Measurements from ENCODE around the gene REXO4. TPM values are rescaled to one million over a fixed set of nuclear protein-coding genes. Genes with fewer than 3 reads are reported as not detected.

Gene REXO4
- total and polyA plus RNA-seq, 9 of the 15 experiments (the other 6 are each of a cell fraction or from before 2014, with no cell fraction given): 3.4 to 72.9 (median 31.1) TPM

GRCh38 chr9:133459476-133460404, 41.9 kb upstream of the REXO4 start, which contains the start of gene CACFD1 (continued):
- TF ChIP-seq HSF4 (CRISPR knock-in tag; IDR thresholded peaks at IDR 0.05; ENCODE audit: borderline replicate concordance) (no peak), THAP7 (CRISPR knock-in tag; IDR thresholded peaks at IDR 0.05) (no peak), ZNF395 (CRISPR knock-in tag; IDR thresholded peaks at IDR 0.05) (no peak), STAG1 (CRISPR knock-in tag; IDR thresholded peaks at IDR 0.05; ENCODE audit: borderline replicate concordance) (no peak), POLR2H (tag; IDR thresholded peaks at IDR 0.05; ENCODE audit: low read depth) (no peak), SMARCA4 (IDR thresholded peaks at IDR 0.05) (no peak), KHSRP (IDR thresholded peaks at IDR 0.05) (no peak), SOX6 (IDR thresholded peaks at IDR 0.05) (no peak), JUN (IDR thresholded peaks at IDR 0.05; ENCODE audit: borderline replicate concordance, low read depth, low read length) (no peak; the same call in 1 of the 2 replicates), JUN (CRISPR knock-in tag; IDR thresholded peaks at IDR 0.05; ENCODE audit: borderline replicate concordance) (no peak), TRIM28 (IDR thresholded peaks at IDR 0.05) (no peak), KLF6 (CRISPR knock-in tag; IDR thresholded peaks at IDR 0.05; ENCODE audit: borderline replicate concordance) (no peak), PRMT5 (CRISPR knock-in tag; IDR thresholded peaks at IDR 0.05) (no peak), ARID2 (IDR thresholded peaks at IDR 0.05) (no peak), SMARCE1 (IDR thresholded peaks at IDR 0.05) (no peak), TAF9B (IDR thresholded peaks at IDR 0.05; ENCODE audit: partially characterized antibody) (no peak), KAT8 (IDR thresholded peaks at IDR 0.05; ENCODE audit: low read depth) (no peak), NFIC (IDR thresholded peaks at IDR 0.05) (peak; percentile 44), PURB (CRISPR knock-in tag; IDR thresholded peaks at IDR 0.05; ENCODE audit: low read depth) (no peak), DMBX1 (CRISPR knock-in tag; IDR thresholded peaks at IDR 0.05; ENCODE audit: borderline replicate concordance) (no peak), CBX1 (IDR thresholded peaks at IDR 0.05; ENCODE audit: low read depth) (no peak), RHOXF2B (CRISPR knock-in tag; conservative IDR thresholded peaks at IDR 0.05) (no peak), GATA2 (CRISPR knock-in tag; IDR thresholded peaks at IDR 0.05) (no peak), RBBP5 (IDR thresholded peaks at IDR 0.05; ENCODE audit: borderline replicate concordance, insufficient read depth, low read length, poor library complexity, severe bottlenecking) (no peak), ZNF76 (CRISPR knock-in tag; IDR thresholded peaks at IDR 0.05; ENCODE audit: borderline replicate concordance) (no peak), ZNF354B (CRISPR knock-in tag; IDR thresholded peaks at IDR 0.05) (no peak)
- TF ChIP-seq, protein P1, sequence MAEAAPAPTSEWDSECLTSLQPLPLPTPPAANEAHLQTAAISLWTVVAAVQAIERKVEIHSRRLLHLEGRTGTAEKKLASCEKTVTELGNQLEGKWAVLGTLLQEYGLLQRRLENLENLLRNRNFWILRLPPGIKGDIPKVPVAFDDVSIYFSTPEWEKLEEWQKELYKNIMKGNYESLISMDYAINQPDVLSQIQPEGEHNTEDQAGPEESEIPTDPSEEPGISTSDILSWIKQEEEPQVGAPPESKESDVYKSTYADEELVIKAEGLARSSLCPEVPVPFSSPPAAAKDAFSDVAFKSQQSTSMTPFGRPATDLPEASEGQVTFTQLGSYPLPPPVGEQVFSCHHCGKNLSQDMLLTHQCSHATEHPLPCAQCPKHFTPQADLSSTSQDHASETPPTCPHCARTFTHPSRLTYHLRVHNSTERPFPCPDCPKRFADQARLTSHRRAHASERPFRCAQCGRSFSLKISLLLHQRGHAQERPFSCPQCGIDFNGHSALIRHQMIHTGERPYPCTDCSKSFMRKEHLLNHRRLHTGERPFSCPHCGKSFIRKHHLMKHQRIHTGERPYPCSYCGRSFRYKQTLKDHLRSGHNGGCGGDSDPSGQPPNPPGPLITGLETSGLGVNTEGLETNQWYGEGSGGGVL (CRISPR knock-in tag; IDR thresholded peaks at IDR 0.05): no peak
